Spleen (tissue), 11 donors: ENCODE data around the gene RUSC1. TPM values are rescaled to one million over a fixed set of nuclear protein-coding genes. Genes with fewer than 3 reads are reported as not detected.

Source experiments
- DNase-seq: peaks from one replicate; pipeline ENCODE4 v3.0.0-alpha.2; 2020
- H3K27ac ChIP-seq, 8 donors: fragments of 200-600 bp; sonication (generic) in 7 of 8; 1 replicate in 4 of 8; 2 replicates in 4 of 8; pipeline versions ENCODE4 v1.5.0 to v1.8.0; 2016 to 2021; ENCODE audit warnings: inconsistent platforms in 4 of 8, mild to moderate bottlenecking in 4 of 8, moderate library complexity in 1 of 8
- H3K27me3 ChIP-seq, 7 donors: fragments of 200-600 bp; sonication (generic) in 6 of 7; replicated peaks in 1 of 7; 1 replicate in 4 of 7; 2 replicates in 3 of 7; pipeline versions ENCODE4 v1.5.0 to v1.8.0; 2016 to 2021; ENCODE audit warnings: inconsistent platforms in 3 of 7, mild to moderate bottlenecking in 1 of 7
- H3K36me3 ChIP-seq, 6 donors: fragments of 200-600 bp; sonication (generic) in 5 of 6; 1 replicate in 4 of 6; 2 replicates in 2 of 6; pipeline versions ENCODE4 v1.5.0 to v1.8.0; 2016 to 2021; ENCODE audit warnings: inconsistent platforms in 2 of 6
- H3K4me1 ChIP-seq, 6 donors: fragments of 200-600 bp; sonication (generic) in 5 of 6; 1 replicate in 3 of 6; 2 replicates in 3 of 6; pipeline versions ENCODE4 v1.5.0 to v1.8.0; 2016 to 2021; ENCODE audit warnings: inconsistent platforms in 3 of 6
- H3K4me3 ChIP-seq, 8 donors: fragments of 200-600 bp; sonication (generic) in 7 of 8; 1 replicate in 4 of 8; 2 replicates in 4 of 8; pipeline versions ENCODE4 v1.5.0 to v1.8.0; 2016 to 2021; ENCODE audit warnings: inconsistent platforms in 4 of 8, mild to moderate bottlenecking in 4 of 8, moderate library complexity in 2 of 8
- H3K9me3 ChIP-seq, 8 donors: fragments of 200-600 bp; sonication (generic) in 7 of 8; 1 replicate in 4 of 8; 2 replicates in 4 of 8; pipeline versions ENCODE4 v1.5.0 to v1.8.0; 2016 to 2021; ENCODE audit warnings: inconsistent platforms in 4 of 8
- CTCF ChIP-seq, 11 experiments: fragments of 200-600 bp in 7 of 11; fragments of 450-650 bp in 4 of 11; sonication (generic) in 4 of 11; IDR thresholded peaks in 8 of 11; conservative IDR thresholded peaks in 3 of 11; 1 replicate in 7 of 11; 2 replicates in 4 of 11; pipeline versions ENCODE4 v1.4.0 to v1.8.0; 2016 to 2021; ENCODE audit warnings: antibody characterized with exemption in 11 of 11, inconsistent platforms in 4 of 11, mild to moderate bottlenecking in 1 of 11
- POLR2A ChIP-seq, 3 donors: fragments of 450-650 bp; IDR thresholded peaks; one replicate each; pipeline ENCODE4 v1.5.1; 2017; ENCODE audit warnings: antibody characterized with exemption in 3 of 3, mild to moderate bottlenecking in 1 of 3
- POLR2AphosphoS5 ChIP-seq, 3 donors: sonication (generic); formaldehyde crosslinking; IDR thresholded peaks; one replicate each; pipeline ENCODE4 v1.5.1; 2017; ENCODE audit warnings: antibody characterized with exemption in 3 of 3
- WGBS, 5 donors: extraction: QIAGEN DNeasy Blood & Tissue Kit in 3 of 5; methylation state at CpG; one replicate each; pipeline versions ENCODE4 v1.1.5 to v1.1.7; 2013 to 2018; 5-methylcytosine and 5-hydroxymethylcytosine counted together
- intact Hi-C: fragments of 100-400 bp; cut with DNase I; formaldehyde crosslinking; loops from one replicate; pipeline ENCODE4 v1.15.0; 2023; ENCODE audit warnings: low total_unique reads
- polyA plus RNA-seq, 3 donors: library from polyadenylated mRNA; stranded (reverse); fragments of 200-250 nt; gene quantifications; one replicate each; pipeline ENCODE4 v1.2.1, GENCODE V29; 2013
- total RNA-seq, 7 donors: library from RNA; depleted of rRNA in 3 of 7; stranded (reverse); fragments of >200 nt in 3 of 7; fragmentation: NEBNext Ultra II Directional in 4 of 7; extraction: Animal tissue kit (Norgen Biotek cat#: 25700) in 4 of 7; gene quantifications; one replicate each; pipeline versions ENCODE4 v1.1.0 to v1.2.1, GENCODE V29; 2016 to 2021
- donor health status: healthy with polysubstance abuse.
- donor health status: DM: no; HTN: no; CAD: no; lungs with moderate emphysema.
- donor health status: DM: no; HTN: no; CAD: no.
- donor health status: Bipolar disorder and iron deficiency.
- donor health status: healthy.
- donor health status: DM: no; HTN: no; CAD: no.
- donor health status: DM: yes; HTN: yes; CAD: no.

The RUSC1 gene
- total and polyA plus RNA-seq, 10 donors, result 8.5 to 21.1 (median 17.5) TPM

GRCh38 chr1:155316922-155317321 lies 3.8 kb upstream of the RUSC1 start:
- TF ChIP-seq POLR2A (IDR thresholded peaks at IDR 0.05) (no peak), CTCF (IDR thresholded peaks at IDR 0.05 in 8 of 11, conservative IDR thresholded peaks at IDR 0.05 in 3 of 11) (no peak), POLR2AphosphoS5 (IDR thresholded peaks at IDR 0.05) (no peak)
- Histone ChIP-seq H3K27me3 (no peaks in the 10 kb centered on the region), H3K9me3 (no peaks in the 10 kb centered on the region), H3K4me1 (peaks cover 14 to 31% (median 23%) of the 10 kb centered on the region in 6 donors), H3K36me3 (peaks cover 0 to 78% (median 31%) of the 10 kb centered on the region in 6 donors), H3K4me3 (no peak overlapping the region), H3K27ac (no peak overlapping the region)
- intact Hi-C loops, result no loop called here
- DNase-seq, result no peak
- 89 to 94% (median 93%) methylated on average over 3 of the region's 3 CpGs for WGBS, 5 donors

- Histone ChIP-seq H3K27ac (no peak overlapping the region), H3K27me3 (no peaks in the 10 kb centered on the region), H3K4me3 (no peak overlapping the region), H3K9me3 (no peaks in the 10 kb centered on the region), H3K4me1 (peaks cover 20 to 42% (median 33%) of the 10 kb centered on the region in 6 donors), H3K36me3 (peaks cover 0 to 67% (median 28%) of the 10 kb centered on the region in 6 donors)
- no peak for DNase-seq
- WGBS, 5 donors, result 94 to 98% (median 95%) methylated on average over 9 of the region's 9 CpGs
- no peak for TF ChIP-seq POLR2A (IDR thresholded peaks at IDR 0.05)
- no peak for TF ChIP-seq POLR2AphosphoS5 (IDR thresholded peaks at IDR 0.05)
- no peak for TF ChIP-seq CTCF (IDR thresholded peaks at IDR 0.05 in 8 of 11, conservative IDR thresholded peaks at IDR 0.05 in 3 of 11)
- intact Hi-C loops, result no loop called here
Observed at GRCh38 chr1:155318082-155318481, 2.6 kb upstream of the RUSC1 start.

- DNase-seq, result no peak
- H3K27ac ChIP-seq, result no peak overlapping the region
- H3K9me3 ChIP-seq, result no peaks in the 10 kb centered on the region
- no peaks in the 10 kb centered on the region for H3K27me3 ChIP-seq
- peaks cover 0 to 52% (median 19%) of the 10 kb centered on the region in 6 donors for H3K36me3 ChIP-seq
- intact Hi-C loops, result no loop called here
- H3K4me1 ChIP-seq, result peaks cover 20 to 46% (median 36%) of the 10 kb centered on the region in 6 donors
- no peak overlapping the region for H3K4me3 ChIP-seq
- 75 to 85% (median 80%) methylated on average over 5 of the region's 5 CpGs for WGBS, 5 donors
- no peak for TF ChIP-seq POLR2A (IDR thresholded peaks at IDR 0.05)
- TF ChIP-seq POLR2AphosphoS5 (IDR thresholded peaks at IDR 0.05), result peak in 1 of 3 donors; percentile 25
- no peak for TF ChIP-seq CTCF (IDR thresholded peaks at IDR 0.05 in 8 of 11, conservative IDR thresholded peaks at IDR 0.05 in 3 of 11)
Observed at GRCh38 chr1:155319536-155319935, 1.2 kb upstream of the RUSC1 start.

- intact Hi-C loops, result loop anchor here (10.0 kb wide), 1 partner anchor 45 kb away; the partner anchor contains the start of genes CLK2 and HCN3
- peaks cover 0 to 45% (median 12%) of the 10 kb centered on the region in 6 donors for H3K36me3 ChIP-seq
- WGBS, 5 donors, result 22 to 42% (median 31%) methylated on average over 11 of the region's 11 CpGs
- peak overlapping the region in 5 of 8 donors; percentile 16 to 99 (median 68) for H3K27ac ChIP-seq
- no peak for TF ChIP-seq POLR2AphosphoS5 (IDR thresholded peaks at IDR 0.05)
- TF ChIP-seq POLR2A (IDR thresholded peaks at IDR 0.05), result no peak
- TF ChIP-seq CTCF (IDR thresholded peaks at IDR 0.05 in 8 of 11, conservative IDR thresholded peaks at IDR 0.05 in 3 of 11), result no peak
- H3K27me3 ChIP-seq, result no peaks in the 10 kb centered on the region
- DNase-seq, result no peak
- H3K4me3 ChIP-seq, result peak overlapping the region; percentile 34 to 93 (median 44)
- no peaks in the 10 kb centered on the region for H3K9me3 ChIP-seq
- peaks cover 20 to 53% (median 42%) of the 10 kb centered on the region in 6 donors for H3K4me1 ChIP-seq
Observed at GRCh38 chr1:155320252-155320651, 442 bp upstream of the RUSC1 start.
